ENCODE data around the gene ADK.

Gene ADK

DNA sequence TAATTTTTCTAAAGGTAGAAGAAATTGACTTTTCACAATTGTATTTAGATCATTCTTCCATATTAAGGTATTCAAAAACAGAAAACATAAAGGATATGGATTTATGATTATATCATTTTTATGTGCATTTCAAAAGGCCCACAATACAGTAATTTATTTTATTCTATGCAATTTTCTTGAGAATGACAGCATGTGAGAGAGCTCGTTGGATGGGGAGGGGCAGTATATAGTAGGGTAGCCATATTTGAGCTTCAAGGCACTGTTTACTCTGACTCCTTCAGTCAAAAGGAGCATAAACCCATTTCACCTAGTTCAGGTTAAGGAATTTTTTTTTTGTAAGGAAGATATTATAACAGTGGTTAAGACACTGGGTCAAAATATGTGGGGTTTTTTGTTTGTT is 534.5 kb downstream of the ADK start:
- Histone ChIP-seq H3K36me3 (ENCODE audit: insufficient read depth) (no peaks in the 10 kb centered on the region), H3K9ac (no peak overlapping the region), H2AFZ (ENCODE audit: low read depth) (no peak overlapping the region), H3K4me1 (ENCODE audit: low read depth, poor library complexity, severe bottlenecking) (no peaks in the 10 kb centered on the region), H3K79me2 (ENCODE audit: insufficient read depth, low read depth) (no peaks in the 10 kb centered on the region), H3K27me3 (ENCODE audit: insufficient read depth, low read depth) (no peaks in the 10 kb centered on the region), H3K4me3 (IDR thresholded peaks at IDR 0.05; ENCODE audit: insufficient read depth, low read depth, low read length) (no peak overlapping the region), H4K20me1 (ENCODE audit: insufficient read depth) (no peaks in the 10 kb centered on the region), H3K4me2 (no peak overlapping the region), H3K27ac (no peak overlapping the region)
- TF ChIP-seq, protein P1, sequence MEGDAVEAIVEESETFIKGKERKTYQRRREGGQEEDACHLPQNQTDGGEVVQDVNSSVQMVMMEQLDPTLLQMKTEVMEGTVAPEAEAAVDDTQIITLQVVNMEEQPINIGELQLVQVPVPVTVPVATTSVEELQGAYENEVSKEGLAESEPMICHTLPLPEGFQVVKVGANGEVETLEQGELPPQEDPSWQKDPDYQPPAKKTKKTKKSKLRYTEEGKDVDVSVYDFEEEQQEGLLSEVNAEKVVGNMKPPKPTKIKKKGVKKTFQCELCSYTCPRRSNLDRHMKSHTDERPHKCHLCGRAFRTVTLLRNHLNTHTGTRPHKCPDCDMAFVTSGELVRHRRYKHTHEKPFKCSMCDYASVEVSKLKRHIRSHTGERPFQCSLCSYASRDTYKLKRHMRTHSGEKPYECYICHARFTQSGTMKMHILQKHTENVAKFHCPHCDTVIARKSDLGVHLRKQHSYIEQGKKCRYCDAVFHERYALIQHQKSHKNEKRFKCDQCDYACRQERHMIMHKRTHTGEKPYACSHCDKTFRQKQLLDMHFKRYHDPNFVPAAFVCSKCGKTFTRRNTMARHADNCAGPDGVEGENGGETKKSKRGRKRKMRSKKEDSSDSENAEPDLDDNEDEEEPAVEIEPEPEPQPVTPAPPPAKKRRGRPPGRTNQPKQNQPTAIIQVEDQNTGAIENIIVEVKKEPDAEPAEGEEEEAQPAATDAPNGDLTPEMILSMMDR (conservative IDR thresholded peaks at IDR 0.05; ENCODE audit: low read depth, low read length), result no peak

DNA sequence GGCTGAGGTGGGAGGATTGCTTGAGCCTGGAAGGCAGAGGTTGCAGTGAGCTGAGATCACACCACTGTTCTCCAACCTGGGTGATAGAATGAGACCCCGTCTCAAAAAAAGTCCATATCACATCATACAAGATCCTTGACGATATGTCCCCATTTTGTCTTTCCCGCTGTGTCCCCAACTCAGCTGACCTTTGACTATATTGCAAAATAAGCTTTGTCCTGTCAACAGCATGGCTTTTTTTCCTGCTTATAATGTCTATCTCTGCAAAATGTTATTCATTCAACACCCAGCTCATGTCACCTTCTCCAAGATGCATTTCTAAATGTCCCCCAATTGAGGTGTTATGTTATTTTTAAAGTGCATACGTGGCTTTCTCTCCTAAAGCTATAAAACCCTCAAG is 539.4 kb downstream of the ADK start:
- Histone ChIP-seq H3K4me3 (IDR thresholded peaks at IDR 0.05; ENCODE audit: insufficient read depth, low read depth, low read length) (no peak overlapping the region), H3K27ac (no peak overlapping the region), H3K79me2 (ENCODE audit: insufficient read depth, low read depth) (no peaks in the 10 kb centered on the region), H4K20me1 (ENCODE audit: insufficient read depth) (no peaks in the 10 kb centered on the region), H3K4me1 (ENCODE audit: low read depth, poor library complexity, severe bottlenecking) (no peaks in the 10 kb centered on the region), H3K9ac (no peak overlapping the region), H3K27me3 (ENCODE audit: insufficient read depth, low read depth) (no peaks in the 10 kb centered on the region), H3K4me2 (no peak overlapping the region), H2AFZ (ENCODE audit: low read depth) (no peak overlapping the region), H3K36me3 (ENCODE audit: insufficient read depth) (no peaks in the 10 kb centered on the region)
- TF ChIP-seq, protein P1 (conservative IDR thresholded peaks at IDR 0.05; ENCODE audit: low read depth, low read length), result no peak

DNA sequence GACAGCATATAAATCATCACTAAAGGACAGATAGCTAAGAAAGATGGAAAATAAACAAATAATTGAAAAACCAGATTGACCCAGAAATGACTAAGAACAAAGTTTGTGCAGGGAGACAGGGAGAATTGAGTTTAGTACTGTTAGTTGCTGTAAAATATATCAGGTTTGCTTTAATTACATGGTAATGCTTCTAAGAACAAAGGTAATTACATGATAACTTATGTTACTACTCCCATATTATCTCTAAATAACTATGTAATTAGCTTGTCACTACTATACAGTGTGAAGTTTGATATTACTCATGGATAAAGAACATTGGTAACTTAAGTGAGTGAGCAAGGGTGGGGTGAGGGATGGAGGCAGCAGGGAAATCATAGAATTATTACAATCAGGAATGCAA is 540.1 kb downstream of the ADK start:
- H3K4me2 ChIP-seq, result no peak overlapping the region
- no peaks in the 10 kb centered on the region for H3K27me3 ChIP-seq (ENCODE audit: insufficient read depth, low read depth)
- no peaks in the 10 kb centered on the region for H3K36me3 ChIP-seq (ENCODE audit: insufficient read depth)
- no peaks in the 10 kb centered on the region for H3K4me1 ChIP-seq (ENCODE audit: low read depth, poor library complexity, severe bottlenecking)
- H4K20me1 ChIP-seq (ENCODE audit: insufficient read depth), result no peaks in the 10 kb centered on the region
- H3K27ac ChIP-seq, result no peak overlapping the region
- no peak overlapping the region for H2AFZ ChIP-seq (ENCODE audit: low read depth)
- TF ChIP-seq, protein P1 (conservative IDR thresholded peaks at IDR 0.05; ENCODE audit: low read depth, low read length), result no peak
- H3K79me2 ChIP-seq (ENCODE audit: insufficient read depth, low read depth), result no peaks in the 10 kb centered on the region
- H3K9ac ChIP-seq, result no peak overlapping the region
- no peak overlapping the region for H3K4me3 ChIP-seq (IDR thresholded peaks at IDR 0.05; ENCODE audit: insufficient read depth, low read depth, low read length)

DNA sequence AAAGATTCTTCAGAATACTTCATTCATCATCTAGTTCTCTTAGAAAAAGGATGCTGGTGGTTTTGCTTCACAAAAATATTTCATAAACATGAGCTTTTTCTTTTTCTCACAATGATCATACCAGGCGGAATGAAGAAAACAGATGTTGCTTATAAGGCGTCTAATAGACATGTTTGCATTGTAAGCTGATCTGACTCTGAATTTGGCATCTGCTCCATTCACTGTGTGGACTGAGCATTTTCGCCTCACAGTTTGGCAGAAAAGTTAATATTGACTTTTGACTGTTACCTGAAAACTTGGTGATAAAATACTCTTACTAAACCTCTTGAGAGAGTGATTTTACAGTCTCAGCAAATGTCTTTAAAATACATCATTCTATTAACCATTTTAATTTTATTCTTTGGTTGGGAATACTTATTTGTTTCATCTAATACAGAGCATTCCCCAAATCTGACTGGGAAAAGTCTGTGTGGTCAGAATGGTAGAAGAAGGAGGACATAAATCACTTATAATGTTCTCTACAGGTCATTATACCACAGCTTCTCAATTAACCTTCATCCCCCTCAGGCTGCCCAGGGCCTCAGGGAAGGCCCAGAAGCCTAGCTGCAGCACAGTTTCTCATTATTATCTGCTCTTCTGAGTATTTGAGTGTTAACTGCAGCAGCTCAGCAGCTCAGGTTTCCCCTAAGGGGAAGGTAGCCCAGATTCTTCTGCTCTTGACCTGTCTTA is 553.8 kb downstream of the ADK start:
- no peak overlapping the region for H3K9ac ChIP-seq
- no peak overlapping the region for H2AFZ ChIP-seq (ENCODE audit: low read depth)
- no peaks in the 10 kb centered on the region for H3K79me2 ChIP-seq (ENCODE audit: insufficient read depth, low read depth)
- no peak overlapping the region for H3K4me2 ChIP-seq
- no peaks in the 10 kb centered on the region for H3K4me1 ChIP-seq (ENCODE audit: low read depth, poor library complexity, severe bottlenecking)
- H3K27me3 ChIP-seq (ENCODE audit: insufficient read depth, low read depth), result no peaks in the 10 kb centered on the region
- TF ChIP-seq, protein P1 (conservative IDR thresholded peaks at IDR 0.05; ENCODE audit: low read depth, low read length), result no peak
- no peaks in the 10 kb centered on the region for H4K20me1 ChIP-seq (ENCODE audit: insufficient read depth)
- no peak overlapping the region for H3K27ac ChIP-seq
- H3K4me3 ChIP-seq (IDR thresholded peaks at IDR 0.05; ENCODE audit: insufficient read depth, low read depth, low read length), result no peak overlapping the region
- no peaks in the 10 kb centered on the region for H3K36me3 ChIP-seq (ENCODE audit: insufficient read depth)
